Ascending aorta (tissue), 2 donors: ENCODE measurements around the gene NUMB. TPM values are rescaled to one million over a fixed set of nuclear protein-coding genes. Genes with fewer than 3 reads are reported as not detected.

Experiments used
- DNase-seq, 2 donors: peaks; one replicate each; pipeline ENCODE4 v3.0.0-alpha.2; 2019; ENCODE audit warnings: low spot score in 2 of 2
- H3K27ac ChIP-seq, 2 donors: fragments of 200-600 bp; sonication (generic); one replicate each; pipeline ENCODE4 v1.5.1; 2016 to 2017; ENCODE audit warnings: mild to moderate bottlenecking in 1 of 2
- H3K27me3 ChIP-seq: fragments of 200-600 bp; sonication (generic); one replicate; pipeline ENCODE4 v1.5.1; 2017
- H3K36me3 ChIP-seq, 2 donors: fragments of 200-600 bp; sonication (generic); one replicate each; pipeline ENCODE4 v1.5.1; 2016
- H3K4me1 ChIP-seq, 2 donors: fragments of 200-600 bp; sonication (generic); one replicate each; pipeline ENCODE4 v1.5.1; 2016 to 2017; ENCODE audit warnings: mild to moderate bottlenecking in 1 of 2
- H3K4me3 ChIP-seq, 2 donors: fragments of 200-600 bp; sonication (generic); one replicate each; pipeline ENCODE4 v1.5.1; 2016 to 2017; ENCODE audit warnings: mild to moderate bottlenecking in 1 of 2
- H3K9me3 ChIP-seq, 2 donors: fragments of 200-600 bp; sonication (generic); one replicate each; pipeline ENCODE4 v1.5.1; 2016
- CTCF ChIP-seq, 3 experiments: fragments of 200-600 bp in 2 of 3; fragments of 450-650 bp in 1 of 3; sonication (generic) in 2 of 3; IDR thresholded peaks; one replicate each; pipeline ENCODE4 v1.5.1; 2016 to 2019; ENCODE audit warnings: antibody characterized with exemption in 3 of 3, mild to moderate bottlenecking in 1 of 3, moderate library complexity in 1 of 3
- intact Hi-C: fragments of 100-400 bp; cut with DNase I; formaldehyde crosslinking; loops from one replicate; pipeline ENCODE4 v1.15.1; 2023
- total RNA-seq: library from RNA; depleted of rRNA; stranded (reverse); fragments of >200 nt; gene quantifications from one replicate; pipeline ENCODE4 v1.1.0, GENCODE V29; 2016

NUMB gene
- total RNA-seq, 1 donor from 2014 or later, result 20.1 TPM

DNA sequence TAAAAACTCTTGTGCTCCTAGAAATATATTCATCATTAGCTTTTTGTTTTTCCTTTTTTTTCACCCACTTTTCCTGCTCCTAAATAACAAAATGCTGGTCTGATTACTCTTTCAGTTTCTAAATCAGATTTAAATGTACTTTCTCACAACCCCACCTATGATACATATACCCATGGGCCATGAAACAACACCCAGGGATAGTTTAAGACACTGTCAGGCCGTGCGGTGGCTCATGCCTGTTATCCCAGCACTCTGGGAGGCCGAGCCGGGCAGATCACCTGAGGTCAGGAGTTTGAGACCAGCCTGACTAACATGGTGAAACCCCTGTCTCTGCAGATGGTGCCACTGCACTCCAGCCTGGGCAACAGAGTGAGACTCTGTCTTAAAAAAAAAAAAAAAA lies 1.6 kb upstream of the NUMB start:
- no peaks in the 10 kb centered on the region for H3K27me3 ChIP-seq
- H3K4me3 ChIP-seq, result no peak overlapping the region
- TF ChIP-seq CTCF (IDR thresholded peaks at IDR 0.05), result no peak
- no peak for DNase-seq
- H3K9me3 ChIP-seq, result no peaks in the 10 kb centered on the region
- H3K4me1 ChIP-seq, result peaks cover 0 to 41% of the 10 kb centered on the region in 2 donors
- intact Hi-C loops, result loop anchor here (2.0 kb wide), 1 partner anchor 31 kb away; the partner anchor contains the start of gene RIOX1
- no peaks in the 10 kb centered on the region for H3K36me3 ChIP-seq
- H3K27ac ChIP-seq, result no peak overlapping the region

DNA sequence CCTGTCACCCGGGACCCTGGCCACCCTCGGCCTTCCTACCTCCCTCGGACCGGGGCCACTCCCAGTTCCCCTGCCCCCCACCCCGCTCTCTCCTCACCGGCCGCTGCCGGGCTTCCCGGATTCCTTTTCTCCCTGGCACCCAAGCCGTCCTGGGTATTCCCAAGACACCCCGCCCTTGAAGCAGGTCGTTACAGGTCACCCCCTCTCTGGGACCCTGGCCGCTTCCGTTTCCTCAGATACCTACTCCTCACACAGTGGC lies 493 bp downstream of the NUMB start:
- DNase-seq, result no peak
- H3K36me3 ChIP-seq, result no peaks in the 10 kb centered on the region
- intact Hi-C loops, result loop anchor here (2.0 kb wide), 1 partner anchor 33 kb away; the partner anchor contains the start of gene RIOX1
- H3K4me1 ChIP-seq, result peaks cover 0 to 35% of the 10 kb centered on the region in 2 donors
- no peaks in the 10 kb centered on the region for H3K9me3 ChIP-seq
- peak overlapping the region; percentile 90 to 91 for H3K27ac ChIP-seq
- TF ChIP-seq CTCF (IDR thresholded peaks at IDR 0.05), result no peak
- H3K4me3 ChIP-seq, result peak overlapping the region; percentile 94 to 96
- H3K27me3 ChIP-seq, result no peaks in the 10 kb centered on the region

DNA sequence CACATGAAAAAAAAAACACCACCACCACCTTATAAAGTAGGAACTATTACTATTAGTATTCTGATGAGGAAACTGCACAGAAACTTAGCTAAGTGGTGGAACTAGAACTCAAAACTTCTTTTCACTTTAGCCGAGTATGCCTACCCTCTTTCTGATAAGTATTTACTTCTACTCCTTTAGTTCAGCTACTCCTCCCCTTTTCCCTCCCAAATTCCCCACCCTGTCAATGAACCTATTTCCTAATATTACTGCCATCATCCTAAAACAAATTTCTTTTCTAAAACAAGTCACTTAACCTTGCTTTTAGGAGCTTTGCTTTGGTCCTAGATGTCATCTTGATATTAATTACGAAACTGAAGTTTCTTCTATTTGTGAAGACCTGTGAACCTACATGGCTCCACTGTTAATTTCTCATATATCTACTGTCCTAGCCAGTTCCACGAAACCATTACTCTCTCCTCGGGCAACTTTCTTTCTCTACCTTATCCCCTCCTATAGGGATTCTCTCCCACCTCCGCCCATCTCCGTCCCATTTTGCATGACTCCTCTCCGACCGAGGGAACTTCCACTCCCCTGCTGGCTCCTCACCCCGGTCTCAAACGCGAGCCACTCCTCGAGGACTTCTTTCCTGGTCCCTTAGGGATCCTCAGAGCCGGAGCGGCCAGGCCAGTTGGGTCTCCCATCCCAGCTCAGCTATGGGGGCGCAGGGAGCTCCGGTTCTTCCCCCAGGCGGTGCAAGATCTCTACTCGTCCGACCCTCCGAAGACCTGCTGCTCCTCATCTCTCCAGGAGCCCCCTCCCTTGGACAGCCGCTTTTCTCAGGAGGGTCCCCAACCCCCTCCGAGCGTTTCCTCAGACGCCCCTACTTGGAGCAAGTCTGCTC lies 1.1 kb downstream of the NUMB start:
- intact Hi-C loops, result no loop called here
- Histone ChIP-seq H3K27ac (peak overlapping the region; percentile 90 to 91), H3K4me3 (peak overlapping the region; percentile 94 to 96), H3K27me3 (no peaks in the 10 kb centered on the region), H3K36me3 (no peaks in the 10 kb centered on the region), H3K9me3 (no peaks in the 10 kb centered on the region), H3K4me1 (peaks cover 0 to 29% of the 10 kb centered on the region in 2 donors)
- DNase-seq, result peak in 1 of 2 donors; percentile 80
- TF ChIP-seq CTCF (IDR thresholded peaks at IDR 0.05), result no peak

DNA sequence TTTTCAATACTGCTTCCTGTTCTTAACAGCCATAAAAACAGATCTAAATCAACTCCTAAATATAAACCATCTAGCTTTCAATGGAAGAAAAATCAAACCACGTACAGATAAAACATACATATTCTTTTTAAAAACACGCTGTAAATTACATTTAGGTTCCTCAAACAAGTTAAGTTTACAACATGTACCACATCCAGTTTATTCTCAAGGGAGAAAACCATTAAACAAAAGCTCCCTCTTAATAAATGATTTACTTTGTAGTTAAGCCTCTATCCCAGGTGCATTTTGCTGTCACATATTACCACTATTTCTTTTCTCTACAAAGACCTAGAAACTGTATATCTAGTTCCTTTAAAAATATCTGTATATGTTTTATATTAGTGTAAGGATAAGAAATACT lies 3.1 kb downstream of the NUMB start:
- Histone ChIP-seq H3K4me3 (no peak overlapping the region), H3K27me3 (no peaks in the 10 kb centered on the region), H3K4me1 (peaks cover 0 to 13% of the 10 kb centered on the region in 2 donors), H3K27ac (no peak overlapping the region), H3K9me3 (no peaks in the 10 kb centered on the region), H3K36me3 (no peaks in the 10 kb centered on the region)
- TF ChIP-seq CTCF (IDR thresholded peaks at IDR 0.05), result no peak
- intact Hi-C loops, result no loop called here
- DNase-seq, result no peak

DNA sequence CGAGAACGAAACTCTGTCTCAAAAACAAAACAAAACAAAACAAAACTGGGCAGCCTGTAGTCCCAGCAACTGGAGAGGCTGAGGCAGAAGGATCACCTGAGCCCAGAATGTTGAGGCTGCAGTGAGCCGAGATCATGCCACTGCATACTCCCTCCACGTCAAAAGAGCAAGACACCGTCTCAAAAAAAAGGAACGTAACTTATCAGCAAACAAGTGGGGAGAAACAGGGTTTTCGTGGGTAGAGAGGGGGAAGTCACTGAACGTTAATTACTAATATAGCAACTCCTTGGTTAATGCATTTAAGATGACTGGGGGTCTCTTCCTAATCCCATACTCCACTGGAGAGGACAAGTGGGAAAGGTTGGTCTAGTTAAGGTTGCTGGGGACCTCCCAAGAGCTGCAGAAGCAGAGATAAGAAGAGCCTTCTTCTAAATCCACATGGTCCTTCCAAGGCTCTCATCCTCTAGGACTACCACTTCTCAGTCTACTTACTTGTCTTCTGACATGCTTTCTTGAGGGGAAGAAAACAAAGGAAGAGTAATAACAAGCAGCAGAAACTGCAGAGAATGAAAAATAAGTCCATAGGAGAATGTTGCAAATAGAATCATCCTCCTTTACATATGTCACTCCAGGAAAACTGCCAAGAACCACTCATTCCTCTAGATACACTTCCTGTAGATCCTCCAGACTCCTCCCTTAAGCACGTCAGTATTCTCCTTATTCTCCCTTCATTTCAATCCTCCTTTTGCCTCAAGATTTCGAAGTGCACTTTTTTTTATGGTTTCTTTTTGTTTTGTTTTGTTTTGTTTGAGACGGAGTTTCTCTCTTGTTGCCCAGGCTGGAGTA lies 5.8 kb downstream of the NUMB start:
- TF ChIP-seq CTCF (IDR thresholded peaks at IDR 0.05), result no peak
- intact Hi-C loops, result no loop called here
- H3K4me3 ChIP-seq, result no peak overlapping the region
- H3K27me3 ChIP-seq, result no peaks in the 10 kb centered on the region
- peaks cover 0 to 11% of the 10 kb centered on the region in 2 donors for H3K4me1 ChIP-seq
- no peaks in the 10 kb centered on the region for H3K9me3 ChIP-seq
- DNase-seq, result no peak
- no peak overlapping the region for H3K27ac ChIP-seq
- no peaks in the 10 kb centered on the region for H3K36me3 ChIP-seq
